HG03469 (cell line): ENCODE data around the gene MBNL1.

Experiments
- ATAC-seq: cut with Tn5 transposase; IDR thresholded peaks from one replicate; pipeline ENCODE4 v1.9.1; 2021; ENCODE audit warnings: mild to moderate bottlenecking, moderate library complexity, moderate number of reproducible peaks; ENCODE audit not compliant: unreplicated experiment

MBNL1 gene

DNA sequence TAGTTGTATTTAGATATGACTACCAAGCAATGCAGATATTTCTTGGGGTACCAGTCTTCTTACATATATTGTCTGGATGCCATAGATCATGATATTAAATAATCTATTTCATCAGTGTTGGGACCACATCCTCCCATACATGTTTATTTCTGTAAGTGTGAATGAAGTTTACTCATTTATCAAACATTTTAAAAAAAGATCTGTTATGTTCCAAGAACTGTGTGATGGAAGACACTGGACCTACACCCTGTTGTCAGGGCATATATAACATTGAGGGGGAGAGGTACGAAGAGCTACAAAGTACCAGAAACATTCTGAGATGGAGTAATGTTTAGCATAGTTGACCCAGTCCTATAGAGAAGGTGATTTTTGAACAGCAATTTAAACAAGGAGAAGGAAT is 26.6 kb downstream of the MBNL1 start:
- ATAC-seq, result no peak

DNA sequence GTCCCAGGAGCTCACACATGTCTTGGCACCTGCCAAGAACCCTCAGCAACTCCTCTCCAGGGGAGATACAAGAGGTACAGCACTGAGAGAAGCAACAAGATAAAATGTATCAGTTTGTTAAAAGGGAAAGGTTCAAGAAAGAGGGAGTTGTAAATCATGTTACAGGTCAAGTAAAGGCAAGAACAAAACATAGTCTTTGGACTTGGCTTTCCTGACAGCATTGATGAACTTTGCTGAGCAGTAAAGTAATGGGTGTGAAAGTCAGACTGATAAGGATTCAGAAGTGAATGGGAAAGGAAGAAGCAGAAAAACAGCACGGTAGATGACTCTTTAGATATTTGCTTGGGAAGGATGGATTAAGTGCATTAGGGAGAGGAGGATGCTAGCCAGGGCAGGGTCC is 27.1 kb downstream of the MBNL1 start:
- no peak for ATAC-seq

DNA sequence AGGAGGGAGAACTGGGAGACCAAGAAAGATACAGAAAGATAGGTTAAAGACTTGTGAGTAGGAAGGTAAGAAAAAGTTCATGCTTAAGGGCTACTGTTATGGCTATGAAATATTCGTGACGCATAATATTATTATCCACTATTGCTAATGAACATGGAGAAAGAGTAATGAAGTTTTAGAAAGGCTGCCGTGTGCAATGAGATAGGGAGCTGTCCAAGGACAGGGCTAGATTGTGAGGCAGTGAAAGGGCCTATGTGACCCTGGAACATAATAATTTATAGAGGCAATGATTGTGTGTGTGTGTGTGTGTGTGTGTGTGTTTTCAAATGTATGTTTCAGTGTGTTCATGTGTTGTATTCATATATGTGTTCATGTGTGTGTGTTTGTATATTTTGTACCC is 27.7 kb downstream of the MBNL1 start:
- ATAC-seq, result no peak

DNA sequence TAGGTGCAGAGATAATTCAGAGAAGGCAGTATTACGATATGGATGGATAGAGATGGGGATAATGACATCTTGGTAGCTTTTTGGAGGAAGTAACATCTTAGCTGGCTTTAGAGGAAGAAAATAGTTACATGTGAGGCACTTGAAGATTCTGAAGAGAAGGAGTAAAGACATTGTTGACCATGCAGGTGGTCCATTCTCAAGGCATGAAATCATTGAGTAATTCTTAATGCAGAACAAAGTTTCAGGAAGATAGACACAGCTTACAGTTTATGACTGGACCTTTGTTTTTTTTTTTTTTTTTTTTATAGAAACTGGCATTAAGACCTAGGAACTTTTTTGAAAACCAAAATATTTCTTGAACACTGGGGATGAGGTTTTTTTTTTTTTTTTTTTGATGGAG is 28.2 kb downstream of the MBNL1 start:
- ATAC-seq, result no peak

DNA sequence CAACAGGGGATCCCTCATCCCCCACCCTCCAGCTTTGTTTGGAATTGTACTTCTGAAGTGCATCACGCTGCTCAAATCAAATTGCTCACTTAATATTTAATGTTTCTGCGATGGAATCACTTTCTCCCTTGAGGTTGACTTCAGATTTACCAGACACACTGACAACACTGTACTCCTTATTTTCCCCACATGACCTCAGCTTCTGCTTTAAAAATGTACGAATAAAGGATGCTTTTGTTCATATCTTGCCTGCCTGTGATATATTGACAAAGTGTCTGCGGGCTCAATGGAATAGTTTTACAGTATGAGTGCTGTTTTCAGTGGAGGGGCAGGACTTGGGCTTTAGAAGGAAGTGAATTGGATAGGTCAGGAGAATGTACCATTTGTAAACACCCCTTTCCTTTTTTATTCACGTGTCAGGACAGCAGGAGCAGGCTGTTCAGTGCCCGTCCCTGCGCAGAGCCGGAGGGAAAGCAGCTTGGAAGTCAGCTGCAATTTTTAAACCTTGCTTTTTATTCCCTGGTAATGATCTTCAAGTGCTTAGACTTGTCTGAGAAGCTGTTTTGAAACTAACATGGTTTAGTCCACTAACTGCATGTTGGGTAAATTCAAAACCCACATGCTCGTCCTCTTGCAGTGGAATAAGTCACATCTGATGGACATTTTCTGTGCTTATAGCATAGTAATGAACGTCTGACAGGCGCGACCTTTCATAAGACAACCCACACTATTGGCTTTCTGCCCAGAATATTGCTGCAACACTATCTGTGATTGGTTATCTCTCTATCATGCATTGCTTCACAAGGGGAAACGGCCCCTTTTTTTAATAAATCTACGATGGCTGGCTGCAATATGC is 29.9 kb downstream of the MBNL1 start:
- ATAC-seq, result peak; percentile 50

DNA sequence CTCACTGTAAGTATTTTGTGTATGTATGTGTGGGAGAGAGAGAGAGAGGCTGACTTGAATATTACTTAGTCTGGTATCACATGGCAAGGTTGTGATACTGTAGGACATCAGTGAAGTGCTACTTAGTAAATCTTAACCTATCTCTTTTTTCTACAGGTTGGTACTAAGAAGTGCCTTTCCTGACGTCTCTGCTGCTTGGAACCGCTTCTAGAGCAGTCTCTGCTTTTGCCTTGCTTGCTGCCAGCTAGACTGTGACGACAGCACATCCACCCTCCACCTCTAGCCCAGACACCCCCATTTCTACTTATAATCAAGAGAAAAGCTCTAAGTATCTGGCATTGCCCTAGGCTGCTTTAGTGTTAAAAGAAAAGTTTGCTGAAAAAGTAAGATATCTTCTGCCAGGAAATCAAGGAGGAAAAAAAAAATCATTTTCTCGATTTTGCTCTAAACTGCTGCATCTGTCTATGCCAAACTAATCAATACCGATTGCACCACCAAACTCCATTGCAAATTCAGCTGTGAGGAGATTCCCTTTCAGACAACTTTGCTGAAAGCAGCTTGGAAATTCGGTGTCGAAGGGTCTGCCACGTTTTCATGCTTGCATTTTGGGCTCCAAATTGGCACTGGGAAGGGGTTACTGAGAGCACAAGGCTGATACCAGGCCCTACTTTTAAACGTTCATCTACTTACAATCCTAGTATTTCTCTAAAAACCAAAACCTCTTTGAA is 30.7 kb downstream of the MBNL1 start:
- no peak for ATAC-seq

DNA sequence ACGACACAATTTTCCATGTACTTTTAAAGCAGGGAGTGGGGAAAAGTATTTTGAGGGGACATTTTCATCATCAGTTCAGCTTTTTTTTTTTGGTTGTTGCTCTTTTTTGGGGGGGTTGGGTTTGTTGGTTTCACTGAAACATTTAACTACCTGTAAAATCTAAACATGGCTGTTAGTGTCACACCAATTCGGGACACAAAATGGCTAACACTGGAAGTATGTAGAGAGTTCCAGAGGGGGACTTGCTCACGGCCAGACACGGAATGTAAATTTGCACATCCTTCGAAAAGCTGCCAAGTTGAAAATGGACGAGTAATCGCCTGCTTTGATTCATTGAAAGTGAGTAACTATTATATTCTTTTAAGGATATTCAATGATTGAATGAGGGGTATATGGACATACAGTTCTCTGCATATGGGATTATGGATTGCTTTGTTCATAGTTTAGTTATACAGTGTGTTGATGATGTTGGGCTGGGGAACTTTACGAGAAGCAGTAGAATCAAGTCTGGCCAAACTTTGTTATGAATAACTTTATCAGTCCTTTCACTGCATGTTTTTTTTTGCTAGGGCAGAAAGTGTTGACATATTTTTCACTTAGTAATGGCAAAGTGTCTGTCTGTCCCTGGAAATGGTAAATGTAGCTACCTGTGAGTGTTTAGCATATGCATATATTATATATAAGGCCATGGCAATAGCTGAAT is 31.5 kb downstream of the MBNL1 start:
- no peak for ATAC-seq

DNA sequence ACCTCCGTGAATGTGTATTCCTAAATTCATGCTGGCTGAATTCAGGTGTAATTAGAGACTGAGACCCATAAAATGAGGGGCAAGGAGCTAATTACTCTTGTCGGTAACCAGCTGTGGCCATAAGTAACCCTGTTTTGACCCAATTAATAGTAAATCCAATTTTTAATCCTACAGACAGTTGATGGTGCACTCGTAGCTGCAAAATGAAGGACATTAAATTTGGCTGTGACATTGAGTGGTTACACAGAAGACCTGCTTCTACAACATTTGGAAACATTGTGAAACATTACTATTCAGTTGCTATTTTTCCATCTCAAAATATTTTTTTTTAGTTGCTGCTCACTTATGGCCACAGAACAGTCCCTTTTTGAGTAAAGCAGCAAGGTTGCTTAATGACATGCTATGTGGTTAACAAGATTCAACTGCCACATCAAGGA is 33.0 kb downstream of the MBNL1 start:
- ATAC-seq, result no peak

DNA sequence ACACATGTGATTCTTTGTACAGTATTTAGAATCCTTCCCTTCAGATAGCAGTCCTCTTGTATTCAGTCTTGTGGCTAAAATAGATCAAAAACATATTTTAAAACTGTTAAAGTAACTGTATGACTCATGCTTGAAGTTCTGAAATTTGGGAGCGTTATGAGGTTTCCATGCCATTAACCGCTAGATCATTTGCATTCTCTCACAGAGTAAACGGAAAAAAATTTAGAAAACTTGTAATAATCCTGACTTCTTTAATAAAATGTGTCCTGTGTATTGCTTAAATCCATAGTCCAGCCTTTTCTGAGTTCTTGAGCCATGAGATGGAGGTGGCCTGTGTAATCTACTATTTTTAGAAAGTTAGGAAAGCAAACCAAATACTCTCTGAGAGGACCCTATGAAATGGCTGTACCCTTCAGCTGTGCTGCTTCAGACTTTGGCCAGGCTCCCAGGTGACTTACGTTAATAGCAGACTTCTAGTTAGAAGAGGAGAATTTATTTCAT is 33.8 kb downstream of the MBNL1 start:
- peak; percentile 50 for ATAC-seq

DNA sequence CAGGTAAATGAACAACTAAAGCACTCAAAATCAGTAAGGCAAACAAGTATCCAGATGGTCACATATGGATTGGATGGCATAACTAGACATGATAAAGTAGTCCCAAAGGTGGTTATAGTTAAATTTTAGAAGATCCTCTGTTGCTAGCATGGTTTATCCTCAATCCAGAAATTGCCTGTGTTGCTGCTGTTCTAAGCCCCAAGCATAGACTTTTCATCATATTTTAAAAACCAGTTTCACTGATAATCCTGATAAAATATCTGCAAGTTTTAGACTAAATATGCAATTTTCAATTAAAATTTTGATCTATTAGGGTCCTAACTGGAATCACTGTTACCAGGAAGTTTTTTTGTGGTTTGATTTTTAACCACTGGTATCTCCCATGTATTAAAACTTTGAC is 35.4 kb downstream of the MBNL1 start:
- ATAC-seq, result no peak

DNA sequence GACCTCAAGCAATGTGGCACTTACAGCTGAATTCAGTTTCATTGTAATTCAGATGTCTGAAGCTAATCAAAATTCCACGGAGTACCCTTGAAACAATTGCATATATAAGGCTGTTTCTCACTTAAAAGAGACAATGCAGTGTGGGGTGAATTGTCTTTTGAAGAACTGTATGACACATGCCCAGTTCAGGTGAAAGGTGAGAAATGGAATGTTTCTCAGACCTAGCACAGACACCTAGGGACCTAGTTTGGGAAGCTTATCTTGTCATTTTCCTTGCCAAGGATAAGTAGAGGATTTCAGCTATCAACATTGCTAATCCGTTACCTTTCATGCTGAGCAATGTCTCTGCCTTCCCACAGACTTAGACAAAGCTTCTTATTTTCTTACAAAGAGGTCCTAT is 36.3 kb downstream of the MBNL1 start:
- no peak for ATAC-seq

DNA sequence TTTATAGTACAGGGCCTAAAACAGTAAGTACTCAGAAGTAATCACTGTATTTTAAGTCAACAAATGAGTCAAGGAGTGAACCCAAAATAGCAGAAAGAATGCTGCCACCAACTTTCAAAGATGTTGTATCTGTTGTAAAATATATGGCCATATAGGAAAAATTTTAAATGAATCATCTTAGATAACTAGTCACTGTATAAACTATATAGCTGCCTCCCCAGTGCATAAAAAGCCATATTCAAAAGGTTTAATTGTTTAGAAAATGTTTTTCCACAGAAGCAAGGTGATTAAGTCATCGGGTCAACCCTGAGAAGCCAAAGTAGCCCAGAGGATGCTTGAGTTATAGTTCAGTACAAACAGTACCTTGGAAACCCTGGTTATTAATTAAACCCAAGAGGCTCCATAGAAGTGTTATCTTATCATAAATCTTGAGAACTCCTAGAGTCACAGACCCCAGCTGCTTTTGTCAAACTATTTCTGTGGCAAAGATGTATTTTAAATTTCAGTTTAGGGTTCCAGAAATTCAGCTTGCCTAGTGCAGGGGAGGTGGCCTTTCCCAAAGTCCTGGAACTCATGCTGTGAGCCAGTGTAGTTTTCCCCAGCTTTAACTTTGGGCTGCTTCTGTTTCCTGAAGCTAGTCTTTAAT is 39.2 kb downstream of the MBNL1 start:
- no peak for ATAC-seq

DNA sequence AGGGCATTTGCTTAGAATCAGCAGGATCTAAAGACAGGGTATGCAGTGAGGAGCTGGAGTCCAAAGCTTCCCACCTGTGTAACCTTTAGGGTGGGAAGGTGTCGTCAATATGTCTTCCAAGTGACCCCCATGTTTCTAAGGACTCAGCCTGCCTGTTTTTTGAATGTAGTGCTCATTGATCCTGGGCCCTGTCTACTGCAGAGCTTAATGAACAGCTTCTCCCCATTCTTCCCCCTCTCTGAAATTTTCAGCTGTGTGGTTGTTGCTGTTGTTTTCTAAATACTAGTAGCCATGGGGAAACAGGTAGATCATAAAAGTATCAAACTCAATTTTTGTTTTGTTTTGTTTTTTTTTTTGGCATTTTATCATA is 39.7 kb downstream of the MBNL1 start:
- ATAC-seq, result no peak

DNA sequence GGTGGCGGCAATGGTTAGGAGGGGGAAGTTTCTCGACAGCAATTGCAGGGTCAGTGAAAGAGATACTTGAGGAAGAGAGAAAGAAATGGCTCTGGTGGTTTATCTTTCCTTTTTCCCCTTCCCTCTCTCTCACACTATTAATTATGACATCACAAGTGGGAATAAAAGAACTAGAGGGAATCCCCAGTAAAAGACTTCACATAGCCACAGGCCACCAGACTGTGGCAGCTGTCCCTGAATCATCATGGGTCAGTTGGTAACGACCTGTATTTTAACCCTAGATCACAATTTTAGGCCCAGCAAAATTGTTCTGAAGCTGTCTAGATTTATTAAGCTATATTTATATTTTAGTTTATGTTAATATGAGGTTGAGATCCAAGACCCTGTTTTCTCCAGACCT is 40.3 kb downstream of the MBNL1 start:
- ATAC-seq, result no peak

DNA sequence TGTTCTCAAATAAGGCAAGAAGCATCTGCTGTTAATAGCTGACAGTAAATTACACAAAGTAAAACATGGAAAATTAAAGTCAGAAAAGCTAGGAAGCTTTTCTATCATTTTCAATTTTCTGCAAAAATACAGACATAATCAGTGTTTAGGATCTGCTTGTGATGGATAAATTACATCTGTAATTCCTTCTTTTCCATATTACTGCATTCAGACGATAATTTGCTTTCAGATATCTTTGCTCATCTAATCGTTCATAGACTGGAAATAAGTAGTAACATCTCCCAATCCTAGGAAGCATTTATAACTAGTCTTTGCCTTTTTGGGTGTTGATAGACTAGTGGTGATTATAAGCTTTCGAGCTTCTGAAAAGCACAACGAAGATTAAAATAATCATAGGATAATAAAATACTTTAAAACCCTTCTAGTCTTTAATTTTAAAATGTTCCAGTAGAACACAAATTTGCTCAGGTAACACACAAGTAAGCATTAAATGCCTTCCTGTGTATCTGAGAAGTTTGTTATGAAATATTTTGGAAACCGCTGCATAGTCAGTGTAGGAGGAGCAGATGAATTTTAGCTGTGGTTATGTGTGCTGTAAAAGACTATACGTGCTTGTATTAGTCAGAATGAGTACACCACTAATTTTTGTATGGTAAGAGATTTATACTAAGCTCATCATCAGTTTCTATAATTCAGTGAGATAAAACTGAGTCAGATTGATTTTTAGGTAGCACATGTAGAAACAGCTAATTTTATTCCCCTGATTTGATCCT is 41.0 kb downstream of the MBNL1 start:
- ATAC-seq, result no peak

DNA sequence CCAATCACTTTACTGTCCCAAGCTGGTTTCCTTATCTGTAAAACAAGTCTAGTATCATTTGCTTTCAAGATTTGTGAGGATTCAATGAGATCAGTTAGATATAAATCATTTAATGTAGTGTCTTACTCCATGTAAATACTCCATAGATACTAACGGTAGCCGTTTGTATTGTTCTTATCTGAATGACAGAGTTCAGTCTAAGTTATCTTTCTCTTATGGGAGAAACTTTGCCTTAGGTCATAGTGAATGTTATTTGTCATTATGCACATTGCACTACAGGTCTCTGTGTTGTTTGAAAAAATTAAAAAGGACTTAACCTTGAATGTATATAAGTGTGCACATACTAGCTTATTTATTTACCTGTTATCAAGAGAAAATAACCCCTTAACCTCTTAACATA is 44.7 kb downstream of the MBNL1 start:
- ATAC-seq, result no peak

DNA sequence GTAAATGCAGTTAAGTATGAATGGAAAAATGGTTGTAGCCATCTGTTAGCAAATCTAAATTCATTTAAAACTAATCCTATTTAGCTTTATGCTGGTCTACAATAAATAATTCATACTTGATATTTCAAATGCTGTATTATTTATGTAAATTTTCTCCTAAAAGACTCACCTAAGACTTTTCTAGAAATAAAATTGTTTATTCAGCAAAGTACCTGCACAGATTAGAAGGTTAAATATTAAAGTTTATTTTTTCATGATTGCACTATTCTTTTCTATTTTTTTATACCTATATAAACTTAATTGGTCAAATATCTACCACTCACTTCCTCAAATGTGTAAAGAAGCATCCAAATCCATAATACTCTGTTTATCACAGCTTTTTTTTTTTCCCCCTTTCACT is 45.2 kb downstream of the MBNL1 start:
- ATAC-seq, result no peak

DNA sequence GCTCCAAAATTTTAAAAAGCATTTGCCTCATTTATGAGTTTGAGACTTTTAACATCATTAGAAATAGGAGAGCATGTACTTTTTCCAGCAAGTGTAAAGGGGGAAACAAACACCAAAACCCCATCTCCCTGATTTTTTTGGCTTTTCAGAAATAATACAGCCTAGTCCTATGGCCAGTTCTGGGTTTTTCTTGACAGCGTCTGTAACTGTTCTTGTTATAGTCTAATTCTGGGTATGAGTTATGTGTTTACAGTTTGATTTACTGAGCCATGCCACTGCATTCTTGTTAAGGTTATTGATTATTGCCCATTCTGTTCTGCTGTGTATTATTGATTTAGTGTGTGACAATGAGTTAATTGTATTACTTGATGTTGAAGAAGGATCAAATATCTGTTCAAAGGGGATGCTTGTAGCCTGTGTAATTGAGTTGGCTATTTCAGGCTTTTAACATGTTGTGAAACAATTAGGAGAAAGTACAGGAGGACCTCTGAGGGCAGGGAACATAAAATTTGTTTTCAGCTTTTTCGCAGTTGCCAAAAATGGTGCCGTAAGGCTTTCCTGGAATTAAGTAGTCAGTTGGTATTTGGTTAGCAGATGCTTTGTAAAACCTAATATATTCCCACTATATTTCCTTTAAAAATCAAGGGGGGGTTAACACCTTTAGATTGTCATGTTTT is 46.1 kb downstream of the MBNL1 start:
- ATAC-seq, result no peak

DNA sequence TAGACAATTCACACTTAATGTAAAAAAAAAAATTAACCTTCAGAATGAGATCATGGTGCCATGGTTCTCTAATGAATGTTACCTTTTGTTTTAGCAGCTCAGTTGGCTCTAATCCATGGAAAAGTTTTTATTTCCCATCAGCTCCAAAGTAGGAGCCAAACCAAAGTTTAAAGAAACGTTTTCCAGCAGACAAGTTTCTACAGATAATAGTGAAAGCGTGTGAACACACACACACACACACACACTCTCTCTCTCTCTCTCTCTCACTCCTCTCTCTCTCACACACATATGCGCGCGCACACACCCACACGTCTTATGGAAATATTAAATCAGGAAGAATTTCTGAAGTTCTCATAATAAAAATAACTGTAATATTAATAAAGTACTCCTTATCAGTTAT is 46.9 kb downstream of the MBNL1 start:
- ATAC-seq, result no peak

DNA sequence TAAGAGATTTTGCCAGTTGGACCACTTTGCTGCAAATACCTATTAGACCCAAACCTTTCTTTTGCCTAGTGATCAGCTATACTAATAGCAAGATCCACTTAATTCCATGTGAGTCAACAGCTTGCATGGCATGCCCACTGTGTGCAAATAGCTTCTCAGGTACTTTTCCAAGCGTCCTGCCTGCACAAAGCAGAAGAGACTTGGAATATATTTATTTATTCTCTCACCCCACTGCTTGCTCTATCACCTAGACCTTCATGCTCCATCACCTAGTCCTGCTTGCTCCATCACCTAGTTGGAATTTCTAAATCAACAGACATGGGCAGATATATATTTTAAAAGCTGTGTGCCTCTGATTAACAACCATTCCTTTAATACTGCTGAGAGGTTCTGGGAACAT is 47.6 kb downstream of the MBNL1 start:
- no peak for ATAC-seq
